GM18909 (cell line): ENCODE results near the gene PRRG4.
"Not testable (repeated sequence)": the region's sequence is repeated elsewhere in the genome, so short reads cannot be mapped to it uniquely, and the experiment has no call there.

ENCODE experiments used
- ATAC-seq: cut with Tn5 transposase; IDR thresholded peaks from one replicate; pipeline ENCODE4 v1.9.1; 2021; ENCODE audit warnings: mild to moderate bottlenecking; ENCODE audit not compliant: unreplicated experiment, poor library complexity

The PRRG4 gene

DNA sequence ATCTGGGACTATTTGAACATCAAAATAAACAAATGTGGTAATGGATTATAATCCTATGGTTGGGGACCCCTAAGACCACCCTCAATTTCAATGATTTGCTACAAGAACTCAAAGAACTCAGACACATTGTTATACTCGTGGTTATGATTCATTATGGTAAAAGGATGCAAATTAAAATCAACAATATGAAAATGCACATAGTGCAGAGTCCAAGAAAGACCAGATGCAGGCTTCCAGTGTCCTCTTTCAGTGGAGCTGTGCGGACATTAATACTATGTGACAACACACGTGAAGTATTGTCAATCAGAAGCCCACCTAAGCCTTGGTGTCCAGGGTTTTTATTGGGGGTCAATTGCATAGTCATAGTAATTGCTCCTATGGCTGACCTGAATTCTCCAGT, 53.7 kb downstream of the PRRG4 start:
- no peak for ATAC-seq

DNA sequence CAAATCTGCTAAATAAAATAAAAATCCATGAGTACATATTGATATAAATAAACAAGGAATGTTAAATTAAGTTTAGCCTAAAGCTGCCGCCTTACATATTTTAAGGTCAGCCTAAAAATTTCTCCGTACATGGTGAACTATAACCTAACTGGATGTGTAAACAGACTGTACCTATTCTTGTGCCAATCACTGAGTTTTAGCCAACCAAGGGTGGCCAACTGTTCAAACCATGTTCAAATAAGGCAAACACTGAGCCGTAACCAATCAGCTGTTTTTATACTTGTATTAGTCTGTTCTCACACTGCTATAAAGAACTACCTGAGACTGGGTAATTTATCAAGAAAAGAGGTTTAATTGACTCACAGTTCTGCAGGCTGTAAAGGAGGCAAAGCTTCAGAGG, 54.3 kb downstream of the PRRG4 start:
- ATAC-seq, result no peak

DNA sequence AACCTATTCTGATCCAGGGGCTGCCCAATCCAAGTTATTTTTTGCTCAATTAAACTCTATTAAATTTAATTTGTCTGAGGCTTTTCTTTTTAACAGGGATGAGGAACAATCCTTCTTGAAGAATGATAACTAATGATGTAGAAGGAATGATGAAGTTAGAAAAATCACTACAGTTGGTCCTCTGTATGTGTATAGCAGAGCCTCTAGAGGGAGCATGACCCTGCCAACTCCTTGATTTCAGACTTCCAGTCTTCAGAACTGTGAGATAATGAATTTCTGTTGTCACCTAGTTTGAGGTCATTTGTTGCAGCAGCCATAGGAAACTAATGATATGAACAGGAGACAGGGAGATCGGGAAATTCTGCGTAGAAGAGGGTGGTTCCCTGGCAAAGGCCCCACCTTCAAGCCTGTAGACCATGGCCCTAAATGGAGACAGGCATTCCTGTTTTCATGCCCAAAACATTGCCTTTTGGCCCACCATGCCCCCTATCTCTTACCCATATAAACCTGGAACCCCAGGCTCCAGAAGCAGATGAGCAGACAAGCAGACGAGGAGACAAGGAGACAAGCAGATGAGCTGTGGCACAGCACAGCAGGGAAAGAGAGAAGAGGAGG, 55.1 kb downstream of the PRRG4 start:
- ATAC-seq, result no peak

DNA sequence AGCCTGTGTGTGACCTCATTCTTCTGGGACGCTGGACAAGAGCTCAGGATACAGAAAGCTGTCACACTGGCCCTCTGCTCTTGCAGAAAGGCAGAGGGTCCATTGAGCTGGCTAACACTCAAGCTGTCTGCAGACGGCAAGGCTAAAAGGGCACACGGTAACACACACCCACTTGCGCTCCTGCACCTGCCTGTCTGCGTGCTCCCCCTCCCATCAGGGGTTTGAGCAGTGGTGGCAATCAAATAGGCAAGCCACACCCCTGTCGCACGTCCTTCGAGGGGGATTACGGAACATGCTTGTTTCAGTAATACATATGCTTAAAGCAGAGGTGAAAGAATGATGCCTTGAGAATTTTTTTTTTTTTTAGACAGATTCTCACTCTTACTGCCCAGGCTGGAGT, 55.8 kb downstream of the PRRG4 start:
- no peak for ATAC-seq

DNA sequence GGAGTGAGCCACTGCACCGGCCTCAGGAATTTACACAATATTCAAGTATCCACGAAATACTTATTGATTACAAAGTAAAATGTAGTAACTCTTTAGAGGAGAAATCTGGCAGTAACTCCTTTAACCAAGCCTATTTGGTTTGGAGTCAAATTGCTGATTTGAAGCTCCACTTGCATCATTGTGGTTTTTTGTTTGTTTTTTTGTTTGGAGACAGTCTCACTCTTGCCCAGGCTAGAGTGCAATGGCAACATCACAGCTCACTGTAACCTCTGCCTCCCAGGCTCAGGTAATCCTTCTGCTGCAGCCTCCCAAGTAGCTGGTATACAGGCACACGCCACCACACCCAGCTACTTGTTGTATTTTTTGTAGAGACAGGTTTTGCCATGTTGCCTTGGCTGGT, 56.5 kb downstream of the PRRG4 start:
- no peak for ATAC-seq

DNA sequence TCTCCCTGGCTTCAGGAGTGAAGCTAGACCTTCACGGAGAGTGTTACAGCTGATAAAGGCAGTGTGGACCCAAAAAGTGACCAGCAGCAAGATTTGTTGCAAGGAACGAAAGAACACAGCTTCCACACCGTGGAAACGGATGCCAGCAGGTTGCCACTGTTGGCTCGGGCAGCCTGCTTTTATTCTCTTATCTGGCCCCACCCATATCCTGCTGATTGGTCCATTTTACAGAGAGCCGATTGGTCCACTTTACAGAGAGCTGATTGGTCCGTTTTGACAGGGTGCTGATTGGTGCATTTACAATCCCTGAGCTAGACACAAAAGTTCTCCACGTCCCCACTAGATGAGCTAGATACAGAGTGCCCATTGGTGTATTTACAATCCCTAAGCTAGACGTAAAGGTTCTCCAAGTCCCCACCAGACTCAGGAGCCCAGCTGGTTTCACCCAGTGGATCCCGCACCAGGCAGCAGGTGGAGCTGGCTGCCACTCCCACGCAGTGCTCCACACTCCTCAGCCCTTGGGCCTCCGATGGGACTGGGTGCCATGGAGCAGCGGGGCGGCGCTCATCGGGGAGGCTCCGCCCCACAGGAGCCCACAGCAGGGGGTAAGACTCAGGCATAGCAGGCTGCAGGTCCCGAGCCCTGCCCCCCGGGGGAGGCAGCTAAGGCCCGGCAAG, 58.1 kb downstream of the PRRG4 start:
- not testable (repeated sequence) for ATAC-seq

DNA sequence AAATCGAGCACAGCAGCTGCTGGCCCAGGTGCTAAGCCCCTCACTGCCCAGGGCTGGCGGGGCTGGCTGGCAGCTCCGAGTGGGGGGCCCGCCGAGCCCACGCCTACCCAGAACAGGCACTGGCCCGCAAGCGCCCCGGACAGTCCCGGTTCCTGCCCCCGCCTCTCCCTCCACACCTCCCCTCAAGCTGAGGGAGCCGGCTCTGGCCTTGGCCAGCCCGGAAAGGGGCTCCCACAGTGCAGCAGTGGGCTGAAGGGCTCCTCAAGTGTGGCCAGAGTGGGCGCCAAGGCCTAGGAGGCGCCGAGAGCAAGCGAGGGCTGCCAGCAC, 58.6 kb downstream of the PRRG4 start:
- ATAC-seq, result not testable (repeated sequence)

DNA sequence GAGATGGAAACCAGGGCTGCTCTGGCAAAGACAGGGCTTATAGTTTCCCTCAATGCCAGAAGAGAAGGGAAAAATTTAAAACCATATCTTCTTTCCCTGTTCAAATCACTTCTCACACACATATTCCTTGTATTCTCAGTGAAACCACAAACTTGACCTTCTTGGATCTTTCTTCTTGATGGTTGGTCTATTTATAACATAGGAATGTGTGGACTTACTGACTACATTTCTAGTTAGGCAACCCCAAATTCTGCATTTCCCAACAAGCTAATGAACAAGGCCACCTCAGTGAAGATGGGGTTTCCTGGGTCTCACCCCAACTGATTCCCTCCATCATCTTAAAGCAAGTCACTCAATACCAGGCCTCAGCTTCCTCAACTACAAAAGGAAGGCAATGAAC, 59.1 kb downstream of the PRRG4 start:
- no peak for ATAC-seq

DNA sequence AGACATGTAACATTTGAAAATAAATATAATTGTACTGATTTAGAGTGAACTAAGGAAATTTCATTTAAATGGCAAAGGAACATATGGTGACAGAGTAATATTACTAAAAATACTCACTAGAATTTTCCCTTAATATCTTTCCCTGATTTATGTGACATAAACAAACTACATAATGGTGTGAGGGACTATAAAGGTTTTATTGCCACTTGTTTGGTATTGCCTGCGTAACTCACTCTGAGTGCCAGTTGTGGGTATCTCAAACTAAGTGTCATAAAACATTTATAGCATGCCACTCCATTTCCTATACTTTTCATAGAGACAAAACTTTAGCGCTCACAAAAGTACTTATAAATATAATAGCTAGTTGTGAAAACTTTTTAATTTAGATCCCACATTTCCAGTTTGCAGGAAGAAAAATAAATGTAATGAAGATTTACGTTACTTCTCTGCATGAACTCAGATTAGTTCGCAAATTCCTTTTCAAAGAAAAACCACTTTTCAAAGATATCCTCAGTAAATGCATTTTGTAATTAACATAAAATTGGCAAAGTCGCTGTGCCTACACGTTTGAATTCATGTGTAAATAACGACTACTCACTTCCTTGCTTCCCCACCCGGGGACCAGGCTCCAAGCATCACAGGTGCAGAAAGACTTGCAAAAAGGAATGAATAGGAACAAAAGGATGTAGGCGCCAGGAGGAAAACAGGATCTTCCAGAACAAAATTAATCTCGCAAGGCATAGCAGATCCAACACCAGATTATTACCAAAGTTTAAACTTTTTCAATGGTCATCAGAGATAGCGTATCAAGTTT, 61.3 kb downstream of the PRRG4 start:
- no peak for ATAC-seq

DNA sequence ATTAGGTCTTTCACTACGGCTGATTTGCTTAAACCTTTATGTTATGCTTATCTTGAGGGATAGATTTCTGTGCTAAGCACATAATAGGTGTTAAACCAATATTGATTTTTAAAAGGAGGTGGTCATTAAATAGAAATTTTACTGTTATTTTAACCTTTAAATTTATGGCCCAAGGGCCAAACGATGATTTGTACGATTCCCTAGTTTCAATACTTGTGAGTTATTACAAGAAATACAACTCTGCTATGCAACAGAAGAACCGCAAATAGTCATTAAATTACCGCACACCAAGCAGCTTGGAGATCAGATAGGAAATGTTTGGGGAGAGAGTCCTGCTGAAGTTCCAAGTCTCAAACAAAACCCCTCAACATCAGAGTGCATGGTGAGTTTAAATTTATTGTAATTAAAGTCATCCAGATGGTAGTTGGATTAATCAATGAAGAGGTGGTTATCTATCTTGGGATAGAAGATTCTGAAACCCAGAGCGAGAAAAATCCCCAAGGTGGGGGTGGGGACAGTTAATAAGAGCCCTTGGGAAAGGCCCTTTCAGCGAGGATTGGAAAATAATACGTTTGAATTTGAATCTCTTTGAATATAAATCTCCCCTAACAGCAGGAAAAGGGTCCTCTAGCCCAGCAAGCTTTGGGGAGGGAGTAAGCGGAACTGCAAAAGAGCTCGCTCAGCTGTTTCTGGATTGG, 62.1 kb downstream of the PRRG4 start:
- ATAC-seq, result no peak

DNA sequence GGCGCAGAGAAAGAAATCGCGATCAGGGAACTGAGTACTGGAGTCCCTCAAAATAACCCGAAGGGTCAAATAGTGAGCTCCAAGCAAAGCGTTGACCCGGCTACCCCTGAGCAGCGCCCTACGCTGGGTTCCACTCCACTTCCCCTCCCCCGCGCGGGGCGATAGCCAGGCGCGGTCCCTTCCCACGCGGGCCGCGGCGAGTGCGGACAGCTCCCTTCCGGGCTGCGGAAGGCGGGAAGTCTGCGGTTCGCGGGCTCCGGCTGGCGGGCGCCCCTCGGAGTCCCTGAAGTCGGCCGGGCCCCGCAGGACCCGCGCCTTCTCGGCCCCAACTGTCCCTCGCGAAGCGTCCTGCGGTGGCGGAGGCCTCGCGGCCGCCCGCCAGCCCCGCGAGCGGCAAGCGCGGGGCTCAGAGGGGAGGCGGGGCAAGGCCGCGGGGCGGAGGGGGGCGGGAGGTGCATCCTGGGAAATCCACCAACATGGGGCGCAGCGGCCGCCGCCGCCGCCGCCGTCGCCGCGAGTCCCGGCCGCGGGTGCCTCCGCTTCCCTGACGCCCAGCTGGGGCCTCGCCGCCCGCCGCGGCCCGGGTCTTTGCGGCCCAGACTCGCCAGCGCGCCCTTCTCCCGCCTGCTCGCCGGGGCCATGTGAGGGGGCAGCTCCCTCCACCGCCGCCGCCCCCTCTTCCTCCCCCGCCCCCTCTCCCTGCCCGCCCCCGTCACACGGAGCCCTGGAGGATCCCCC, 62.8 kb downstream of the PRRG4 start, which contains the start of gene QSER1:
QSER1 (plus strand) TSS at position 457 of the 738 bp plus-strand sequence. CDS start 315 bp downstream, outside the sequence.
- peak; percentile 69 for ATAC-seq

DNA sequence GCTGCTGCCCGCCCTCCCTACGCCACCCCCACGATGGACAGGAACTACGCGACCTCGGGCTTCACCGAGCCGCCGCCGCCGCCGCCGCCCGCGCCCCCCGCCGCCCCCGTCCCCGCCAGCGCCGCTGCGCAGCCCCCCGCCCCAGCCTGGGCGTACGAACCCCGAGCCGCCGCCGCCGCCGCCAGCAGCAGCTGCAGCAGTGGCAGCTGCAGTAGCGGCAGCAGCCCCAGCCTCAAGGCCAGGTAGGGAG, 63.3 kb downstream of the PRRG4 start:
- no peak for ATAC-seq

DNA sequence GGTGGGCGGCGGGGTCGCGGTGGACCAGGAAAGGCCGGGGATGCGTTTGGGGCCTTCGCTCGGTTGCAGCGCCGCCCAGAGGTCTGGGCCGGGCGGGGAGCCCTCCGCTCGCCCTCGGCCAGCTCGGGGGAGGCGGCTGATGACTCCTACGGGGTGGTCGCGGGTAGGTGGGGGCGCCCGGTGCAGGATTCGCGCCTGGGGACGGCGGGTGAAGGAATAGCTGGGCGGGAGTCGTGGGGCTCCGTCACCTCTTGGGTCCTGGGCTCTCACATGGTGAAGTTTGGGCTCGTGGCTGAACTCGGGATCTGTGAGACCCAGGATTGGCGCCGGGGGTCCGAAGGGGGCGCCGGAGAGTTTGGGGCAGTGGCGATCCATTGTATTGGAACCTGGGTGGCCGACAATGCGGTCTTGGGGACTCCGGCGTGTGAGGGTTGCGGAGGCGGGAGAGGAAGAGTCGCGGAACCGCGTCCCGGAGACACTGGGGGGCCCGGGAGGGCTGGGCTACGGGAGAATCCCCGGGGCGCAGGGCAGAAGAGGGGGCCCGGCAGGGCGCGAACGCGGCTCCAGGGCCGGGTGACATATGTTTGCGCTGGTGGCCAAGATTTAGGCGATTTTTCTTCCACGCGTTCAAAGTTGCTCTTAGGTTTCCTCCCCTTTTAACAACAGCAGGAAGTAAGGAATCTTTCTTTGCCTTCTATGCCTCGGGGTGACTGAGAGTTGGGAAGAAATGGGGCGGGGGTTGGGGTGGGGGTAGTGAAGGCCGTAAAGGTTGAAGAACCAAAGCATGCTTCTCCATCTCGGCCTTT, 63.8 kb downstream of the PRRG4 start:
- peak; percentile 37 for ATAC-seq

DNA sequence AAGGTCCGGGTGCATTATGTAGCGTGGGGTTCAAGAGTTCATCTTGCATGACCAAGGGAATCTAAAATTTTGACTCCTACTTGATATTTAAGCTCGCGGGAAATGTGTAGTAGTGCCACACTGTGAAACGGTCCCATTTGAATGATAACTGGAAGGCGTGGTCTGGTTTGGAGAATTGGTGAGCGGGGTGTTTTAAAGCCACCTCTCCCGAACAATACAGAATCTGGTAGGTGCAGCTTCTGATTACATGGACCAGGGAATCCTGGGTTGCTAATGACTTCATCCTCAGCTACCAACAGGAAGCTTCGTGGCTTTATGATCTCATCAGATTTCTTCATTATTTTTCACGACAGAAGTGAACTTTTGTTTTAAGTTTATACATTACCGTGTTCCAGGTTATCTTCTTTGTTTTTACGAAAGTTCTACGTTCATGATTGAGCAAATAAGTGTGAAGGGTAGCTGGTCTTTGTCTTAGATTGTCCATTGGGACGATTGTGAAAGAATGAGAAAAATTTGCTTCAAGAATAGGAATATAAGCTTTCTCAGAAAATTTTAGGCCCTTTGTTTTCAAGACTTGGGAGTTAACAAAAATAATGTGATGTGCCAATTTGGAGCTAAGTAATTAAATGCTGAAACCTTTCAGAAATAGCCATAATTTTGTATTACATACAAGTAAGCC, 64.6 kb downstream of the PRRG4 start:
- ATAC-seq, result no peak

DNA sequence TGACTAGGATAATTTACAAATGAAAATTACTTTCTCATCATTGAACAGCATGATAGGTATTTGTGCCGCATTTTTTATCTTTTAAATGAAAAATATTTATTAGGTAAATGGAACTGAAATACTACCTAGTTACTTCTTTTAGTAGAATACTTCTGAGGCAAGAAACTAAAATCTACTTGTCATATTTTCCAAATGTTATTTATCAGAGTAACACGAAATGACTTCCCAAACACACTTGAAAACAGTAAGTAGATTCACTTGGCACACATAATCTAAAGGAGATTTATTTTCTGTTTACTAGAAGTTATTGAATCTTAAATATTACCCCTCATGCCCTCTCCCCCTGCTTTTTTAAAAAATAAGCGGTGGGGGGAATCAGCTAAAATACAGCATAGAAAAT, 65.2 kb downstream of the PRRG4 start:
- ATAC-seq, result no peak

DNA sequence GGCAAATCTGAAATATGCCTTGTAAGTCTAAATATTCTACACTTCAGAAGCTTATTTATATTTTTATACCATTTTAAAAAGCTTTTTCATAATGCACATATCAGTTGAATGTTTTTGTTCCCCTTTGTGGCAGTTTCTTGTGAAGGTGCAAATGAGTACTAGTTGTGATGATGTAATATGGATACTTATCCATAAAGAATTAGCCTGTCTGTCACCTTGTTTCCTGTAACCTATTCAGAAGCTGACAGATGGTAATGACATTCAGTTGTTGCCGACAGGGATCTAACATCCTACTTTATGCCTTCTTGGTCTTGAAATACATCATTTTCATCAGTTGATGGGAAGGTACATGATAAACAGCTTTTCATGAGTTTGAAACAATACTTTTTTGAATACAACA, 65.7 kb downstream of the PRRG4 start:
- ATAC-seq, result no peak

DNA sequence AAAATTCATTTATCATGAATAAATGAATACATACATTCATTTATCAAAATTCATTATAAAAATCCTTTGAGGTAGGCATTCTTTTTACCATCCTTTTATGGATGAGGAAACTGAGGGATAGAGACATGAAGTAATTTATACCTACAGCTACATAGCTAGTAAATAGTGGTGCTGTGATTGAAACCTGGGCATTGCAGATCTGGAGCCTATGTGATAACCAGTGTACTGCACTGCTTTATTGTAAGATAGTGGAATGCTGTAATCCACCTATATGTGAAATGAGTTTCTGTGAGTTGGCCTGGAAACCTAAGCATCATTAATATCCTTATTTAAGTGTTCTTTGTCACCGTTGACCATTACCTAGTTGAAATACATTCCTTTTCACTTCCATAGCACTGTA, 67.4 kb downstream of the PRRG4 start:
- ATAC-seq, result no peak

DNA sequence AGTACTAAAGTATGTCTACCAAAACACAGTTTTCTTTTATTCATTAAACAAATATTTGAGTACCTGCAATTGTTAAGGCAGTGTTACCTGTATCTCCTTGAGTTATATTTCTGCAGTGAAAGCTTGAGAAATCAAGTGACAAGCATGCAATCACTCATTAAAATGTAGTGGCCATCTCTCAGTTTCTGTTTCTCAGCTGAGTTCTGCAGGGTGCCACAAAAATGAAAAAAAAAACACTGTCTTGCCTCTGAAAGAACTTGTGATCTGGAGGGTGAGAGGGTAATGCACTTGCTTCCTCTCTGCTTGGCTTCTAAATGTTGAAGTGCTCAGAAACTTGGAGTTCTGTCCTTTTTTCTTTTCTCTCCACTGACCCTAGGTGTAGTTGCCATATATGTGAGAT, 69.7 kb downstream of the PRRG4 start:
- peak; percentile 76 for ATAC-seq

DNA sequence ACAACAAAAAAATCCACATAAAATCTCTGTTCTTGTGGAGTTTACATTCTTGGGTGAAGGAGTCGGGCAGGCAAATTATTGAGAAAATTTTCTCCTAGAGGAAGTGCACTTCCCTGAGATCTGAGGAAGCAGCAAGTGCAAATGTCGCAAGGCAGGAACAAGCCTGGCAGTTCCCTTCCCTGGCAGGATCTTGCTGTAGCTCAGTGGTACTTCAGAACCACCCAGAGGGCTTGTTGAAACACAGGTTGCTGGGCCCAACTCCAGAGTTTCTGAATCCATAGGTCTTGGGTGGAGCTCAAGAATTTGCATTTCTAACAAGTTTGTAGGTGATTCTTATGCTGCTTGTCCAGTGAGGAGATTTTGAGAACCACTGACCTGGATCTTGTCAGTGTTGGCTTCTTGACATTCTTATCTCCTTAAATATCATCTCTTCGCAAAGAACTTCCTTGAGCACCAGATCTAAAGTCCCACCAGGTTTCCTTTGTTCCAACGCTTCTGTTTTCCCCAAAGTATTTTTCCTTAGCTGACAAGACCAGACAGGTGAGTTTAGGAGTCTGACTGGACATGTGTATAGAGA, 72.5 kb downstream of the PRRG4 start:
- no peak for ATAC-seq
